NCI-H2107 (cell line): ENCODE data around the gene ZNF324B.
"Not testable (repeated sequence)": the region's sequence is repeated elsewhere in the genome, so short reads cannot be mapped to it uniquely, and the experiment has no call there.

Experiments
- DNase-seq: peaks from one replicate; lab custom pipeline; 2025; lab: John Stamatoyannopoulos, UW

ZNF324B gene

GRCh38 chr19:58480481-58480830, 29.0 kb downstream of the ZNF324B start:
- no peak for DNase-seq

DNA sequence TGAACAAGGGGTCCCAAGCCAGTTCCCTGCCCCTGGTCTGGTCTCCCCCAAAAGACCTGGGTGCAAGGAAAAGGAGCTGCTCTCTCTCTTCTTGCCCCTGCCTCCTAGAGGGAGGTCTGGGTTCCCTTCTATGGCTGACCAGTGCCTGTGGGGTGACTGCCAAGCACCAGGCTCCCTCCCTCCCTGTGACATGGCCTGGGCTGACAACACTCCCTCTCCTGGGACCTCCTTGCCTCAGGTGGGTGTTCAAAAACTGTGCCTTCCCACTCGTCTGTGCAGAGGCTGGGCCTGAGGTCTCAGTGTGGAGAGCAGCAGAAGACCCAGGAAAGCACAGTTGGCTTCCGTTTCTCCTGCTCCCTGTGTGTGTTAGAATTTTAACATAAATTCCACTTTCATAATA, 29.4 kb downstream of the ZNF324B start:
- no peak for DNase-seq

DNA sequence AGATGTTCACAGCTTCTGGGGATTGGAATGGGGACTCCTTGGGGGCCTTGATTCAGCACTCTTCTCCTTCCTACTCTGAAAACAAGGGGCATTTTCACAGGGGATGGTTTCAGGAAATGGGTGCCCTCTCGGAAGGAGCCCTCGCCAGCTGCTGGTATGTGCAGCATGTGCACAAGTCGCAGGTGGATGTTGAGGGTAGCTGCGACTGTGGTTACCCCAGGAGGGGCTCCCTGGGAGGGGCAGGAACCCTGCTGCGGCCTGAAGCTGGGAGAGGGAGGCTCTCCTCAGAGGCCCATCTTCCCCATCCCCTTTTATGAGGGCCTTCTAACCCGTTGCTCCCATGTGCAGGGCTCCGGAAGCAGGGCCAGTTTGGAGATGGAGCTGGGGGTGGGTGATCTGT, 30.9 kb downstream of the ZNF324B start:
- no peak for DNase-seq

- DNase-seq, result no peak
Observed at GRCh38 chr19:58483776-58484175, 32.4 kb downstream of the ZNF324B start.

GRCh38 chr19:58484349-58484748, 32.9 kb downstream of the ZNF324B start:
- DNase-seq, result not testable (repeated sequence)

DNA sequence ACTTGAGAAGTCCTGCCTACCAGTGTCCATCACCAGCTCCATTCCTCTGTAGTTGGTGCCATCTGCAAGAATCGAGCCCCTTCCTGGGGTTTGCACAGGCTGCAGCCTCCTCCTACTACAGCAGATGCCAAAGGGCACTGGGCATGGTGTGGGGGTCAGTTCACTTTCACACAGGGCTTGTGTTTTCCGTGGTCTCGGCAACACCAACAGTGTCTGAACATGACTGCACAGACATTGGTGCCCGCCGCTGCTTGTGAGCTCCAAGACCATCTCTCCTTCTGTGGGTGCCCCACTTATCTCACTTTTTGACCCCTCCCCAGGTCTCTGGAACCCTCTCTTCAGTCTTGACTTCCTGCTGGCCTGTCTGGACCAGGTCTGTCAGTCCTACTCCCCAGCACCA, 40.0 kb downstream of the ZNF324B start:
- no peak for DNase-seq

DNA sequence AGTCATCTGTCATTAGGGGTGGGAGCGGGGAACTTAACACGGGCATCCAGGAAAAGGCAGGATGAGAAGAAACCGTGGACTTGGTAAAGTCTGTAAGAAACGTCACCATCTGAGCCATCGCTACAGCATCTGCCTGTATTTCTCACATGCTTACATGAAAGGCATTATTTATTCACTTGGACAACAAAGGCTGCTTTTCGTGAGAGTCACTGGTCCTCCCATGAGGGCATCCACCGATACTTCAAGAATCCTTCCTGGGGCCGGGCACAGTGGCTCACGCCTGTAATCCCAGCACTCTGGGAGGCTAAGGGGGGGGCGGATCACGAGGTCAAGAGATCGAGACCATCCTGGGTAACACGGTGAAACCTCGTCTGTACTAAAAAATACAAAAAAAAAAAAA, 40.8 kb downstream of the ZNF324B start:
- no peak for DNase-seq

- no peak for DNase-seq
Observed at GRCh38 chr19:58497634-58498170, 46.3 kb downstream of the ZNF324B start.

- no peak for DNase-seq
Observed at GRCh38 chr19:58498316-58499020, 47.0 kb downstream of the ZNF324B start.

GRCh38 chr19:58499021-58499927, 47.9 kb downstream of the ZNF324B start:
- DNase-seq, result peak; percentile 97

GRCh38 chr19:58500242-58500641, 48.8 kb downstream of the ZNF324B start:
- no peak for DNase-seq
